Measurements from ENCODE around the gene ABHD2. TPM values are rescaled to one million over a fixed set of nuclear protein-coding genes. Genes with fewer than 3 reads are reported as not detected.

Gene ABHD2
- total and polyA plus RNA-seq, 9 of the 15 experiments (the other 6 are each of a cell fraction or from before 2014, with no cell fraction given), result 16.9 to 99.8 (median 47.5) TPM

GRCh38 chr15:89090791-89091626 lies 2.8 kb downstream of the ABHD2 start (continued):
- TF ChIP-seq ZNF318 (IDR thresholded peaks at IDR 0.05; ENCODE audit: borderline replicate concordance in 1 of 2, low read depth in 1 of 2) (no peak), ZNF184 (CRISPR knock-in tag; IDR thresholded peaks at IDR 0.05) (no peak), ZNF431 (CRISPR knock-in tag; IDR thresholded peaks at IDR 0.05) (no peak), EGR1 (conservative IDR thresholded peaks at IDR 0.05) (no peak), C11orf30 (IDR thresholded peaks at IDR 0.05; ENCODE audit: low read depth) (peak; percentile 49; the same call in 1 of the 2 replicates), GATAD2B (IDR thresholded peaks at IDR 0.05; ENCODE audit: borderline replicate concordance) (no peak), ERF (CRISPR knock-in tag; IDR thresholded peaks at IDR 0.05) (no peak), ZNF696 (CRISPR knock-in tag; conservative IDR thresholded peaks at IDR 0.05) (no peak), SMAD1 (IDR thresholded peaks at IDR 0.05; ENCODE audit: low read depth, low read length, partially characterized antibody) (no peak), ZNF644 (tag; IDR thresholded peaks at IDR 0.05; ENCODE audit: low read depth) (no peak)
- TF ChIP-seq, protein P1, sequence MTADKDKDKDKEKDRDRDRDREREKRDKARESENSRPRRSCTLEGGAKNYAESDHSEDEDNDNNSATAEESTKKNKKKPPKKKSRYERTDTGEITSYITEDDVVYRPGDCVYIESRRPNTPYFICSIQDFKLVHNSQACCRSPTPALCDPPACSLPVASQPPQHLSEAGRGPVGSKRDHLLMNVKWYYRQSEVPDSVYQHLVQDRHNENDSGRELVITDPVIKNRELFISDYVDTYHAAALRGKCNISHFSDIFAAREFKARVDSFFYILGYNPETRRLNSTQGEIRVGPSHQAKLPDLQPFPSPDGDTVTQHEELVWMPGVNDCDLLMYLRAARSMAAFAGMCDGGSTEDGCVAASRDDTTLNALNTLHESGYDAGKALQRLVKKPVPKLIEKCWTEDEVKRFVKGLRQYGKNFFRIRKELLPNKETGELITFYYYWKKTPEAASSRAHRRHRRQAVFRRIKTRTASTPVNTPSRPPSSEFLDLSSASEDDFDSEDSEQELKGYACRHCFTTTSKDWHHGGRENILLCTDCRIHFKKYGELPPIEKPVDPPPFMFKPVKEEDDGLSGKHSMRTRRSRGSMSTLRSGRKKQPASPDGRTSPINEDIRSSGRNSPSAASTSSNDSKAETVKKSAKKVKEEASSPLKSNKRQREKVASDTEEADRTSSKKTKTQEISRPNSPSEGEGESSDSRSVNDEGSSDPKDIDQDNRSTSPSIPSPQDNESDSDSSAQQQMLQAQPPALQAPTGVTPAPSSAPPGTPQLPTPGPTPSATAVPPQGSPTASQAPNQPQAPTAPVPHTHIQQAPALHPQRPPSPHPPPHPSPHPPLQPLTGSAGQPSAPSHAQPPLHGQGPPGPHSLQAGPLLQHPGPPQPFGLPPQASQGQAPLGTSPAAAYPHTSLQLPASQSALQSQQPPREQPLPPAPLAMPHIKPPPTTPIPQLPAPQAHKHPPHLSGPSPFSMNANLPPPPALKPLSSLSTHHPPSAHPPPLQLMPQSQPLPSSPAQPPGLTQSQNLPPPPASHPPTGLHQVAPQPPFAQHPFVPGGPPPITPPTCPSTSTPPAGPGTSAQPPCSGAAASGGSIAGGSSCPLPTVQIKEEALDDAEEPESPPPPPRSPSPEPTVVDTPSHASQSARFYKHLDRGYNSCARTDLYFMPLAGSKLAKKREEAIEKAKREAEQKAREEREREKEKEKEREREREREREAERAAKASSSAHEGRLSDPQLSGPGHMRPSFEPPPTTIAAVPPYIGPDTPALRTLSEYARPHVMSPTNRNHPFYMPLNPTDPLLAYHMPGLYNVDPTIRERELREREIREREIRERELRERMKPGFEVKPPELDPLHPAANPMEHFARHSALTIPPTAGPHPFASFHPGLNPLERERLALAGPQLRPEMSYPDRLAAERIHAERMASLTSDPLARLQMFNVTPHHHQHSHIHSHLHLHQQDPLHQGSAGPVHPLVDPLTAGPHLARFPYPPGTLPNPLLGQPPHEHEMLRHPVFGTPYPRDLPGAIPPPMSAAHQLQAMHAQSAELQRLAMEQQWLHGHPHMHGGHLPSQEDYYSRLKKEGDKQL (CRISPR knock-in tag; IDR thresholded peaks at IDR 0.05; ENCODE audit: borderline replicate concordance), result no peak
